Osteocyte (in vitro differentiated cells): ENCODE results near the gene BCR. TPM values are rescaled to one million over a fixed set of nuclear protein-coding genes. Genes with fewer than 3 reads are reported as not detected.

ENCODE experiments used
- DNase-seq: peaks from one replicate; pipeline ENCODE4 v3.0.0; 2021; ENCODE audit warnings: mixed read lengths; ENCODE audit not compliant: unreplicated experiment; ENCODE audit errors: extremely low spot score
- H3K27ac Mint-ChIP-seq: one replicate; pipeline ENCODE4 v1.8.0; 2021; ENCODE audit warnings: mild to moderate bottlenecking, mixed read lengths; ENCODE audit not compliant: unreplicated experiment
- H3K27me3 Mint-ChIP-seq: one replicate; pipeline ENCODE4 v1.8.0; 2021; ENCODE audit warnings: mixed read lengths; ENCODE audit not compliant: unreplicated experiment
- H3K36me3 Mint-ChIP-seq: one replicate; pipeline ENCODE4 v1.8.0; 2021; ENCODE audit warnings: mixed read lengths; ENCODE audit not compliant: unreplicated experiment
- H3K4me1 Mint-ChIP-seq: one replicate; pipeline ENCODE4 v1.8.0; 2021; ENCODE audit warnings: mixed read lengths; ENCODE audit not compliant: unreplicated experiment
- H3K4me3 Mint-ChIP-seq: one replicate; pipeline ENCODE4 v1.8.0; 2021; ENCODE audit warnings: mild to moderate bottlenecking, moderate library complexity, mixed read lengths; ENCODE audit not compliant: unreplicated experiment
- H3K9me3 Mint-ChIP-seq: one replicate; pipeline ENCODE4 v1.8.0; 2021; ENCODE audit warnings: mixed read lengths; ENCODE audit not compliant: unreplicated experiment
- CTCF ChIP-seq: fragments of 200-600 bp; sonication (generic); IDR thresholded peaks from 2 replicates; pipeline ENCODE4 v1.5.0; 2021; ENCODE audit warnings: antibody characterized with exemption, mild to moderate bottlenecking, moderate library complexity
- total RNA-seq: library from RNA; stranded (reverse); gene quantifications from 2 replicates; pipeline ENCODE4 v1.2.1, GENCODE V29; 2021

Gene BCR
- total RNA-seq, 1 donor from 2014 or later: 35.3 TPM

GRCh38 chr22:23161574-23161973 is 18.7 kb upstream of the BCR start:
- no peaks in the 10 kb centered on the region for H3K4me1 Mint-ChIP-seq
- no peaks in the 10 kb centered on the region for H3K27me3 Mint-ChIP-seq
- no peak overlapping the region for H3K27ac Mint-ChIP-seq

GRCh38 chr22:23163665-23164064 is 16.6 kb upstream of the BCR start:
- Mint-ChIP-seq H3K36me3 (no peaks in the 10 kb centered on the region), H3K27me3 (no peaks in the 10 kb centered on the region), H3K4me1 (no peaks in the 10 kb centered on the region), H3K9me3 (no peaks in the 10 kb centered on the region), H3K4me3 (no peak overlapping the region), H3K27ac (no peak overlapping the region)
- no peak for DNase-seq
- TF ChIP-seq CTCF: no peak

More at GRCh38 chr22:23161574-23161973, 18.7 kb upstream of the BCR start:
- no peaks in the 10 kb centered on the region for H3K9me3 Mint-ChIP-seq
- no peaks in the 10 kb centered on the region for H3K36me3 Mint-ChIP-seq
- DNase-seq: no peak
- no peak for TF ChIP-seq CTCF
- H3K4me3 Mint-ChIP-seq: no peak overlapping the region

GRCh38 chr22:23164091-23164490 is 16.2 kb upstream of the BCR start:
- Mint-ChIP-seq H3K4me3 (no peak overlapping the region), H3K9me3 (no peaks in the 10 kb centered on the region), H3K27ac (no peak overlapping the region)

GRCh38 chr22:23166042-23166831 is 14.1 kb upstream of the BCR start:
- no peak for TF ChIP-seq CTCF
- H3K4me1 Mint-ChIP-seq: no peaks in the 10 kb centered on the region
- DNase-seq: no peak
- H3K4me3 Mint-ChIP-seq: no peak overlapping the region
- no peak overlapping the region for H3K27ac Mint-ChIP-seq
- no peaks in the 10 kb centered on the region for H3K9me3 Mint-ChIP-seq
- no peaks in the 10 kb centered on the region for H3K36me3 Mint-ChIP-seq
- no peaks in the 10 kb centered on the region for H3K27me3 Mint-ChIP-seq

More at GRCh38 chr22:23164091-23164490, 16.2 kb upstream of the BCR start:
- no peaks in the 10 kb centered on the region for H3K36me3 Mint-ChIP-seq
- H3K4me1 Mint-ChIP-seq: no peaks in the 10 kb centered on the region
- H3K27me3 Mint-ChIP-seq: no peaks in the 10 kb centered on the region
- TF ChIP-seq CTCF: no peak
- no peak for DNase-seq

GRCh38 chr22:23166841-23167616 is 13.3 kb upstream of the BCR start:
- H3K4me1 Mint-ChIP-seq: no peaks in the 10 kb centered on the region
- no peaks in the 10 kb centered on the region for H3K9me3 Mint-ChIP-seq
- no peak overlapping the region for H3K27ac Mint-ChIP-seq
- H3K36me3 Mint-ChIP-seq: no peaks in the 10 kb centered on the region
- no peak for DNase-seq
- H3K27me3 Mint-ChIP-seq: no peaks in the 10 kb centered on the region
- TF ChIP-seq CTCF: no peak
- H3K4me3 Mint-ChIP-seq: no peak overlapping the region
